Right cardiac atrium (tissue), 5 donors: ENCODE measurements around the gene GLP1R. TPM values are rescaled to one million over a fixed set of nuclear protein-coding genes. Genes with fewer than 3 reads are reported as not detected.
"Not testable (repeated sequence)": the region's sequence is repeated elsewhere in the genome, so short reads cannot be mapped to it uniquely, and the experiment has no call there.

Source experiments
- ATAC-seq, 2 donors: fragments of 200-7000 bp; cut with Tn5 transposase; one replicate each; pipeline versions ENCODE4 v1.8.0 to v1.9.1; 2020; ENCODE audit warnings: moderate library complexity in 2 of 2, mild to moderate bottlenecking in 1 of 2
- DNase-seq, 3 donors: peaks; one replicate each; pipeline ENCODE4 v3.0.0-alpha.2; 2020
- H3K27ac ChIP-seq: one replicate; pipeline ENCODE4 v1.5.1; 2013; ENCODE audit warnings: mild to moderate bottlenecking, low read length, control low read depth, moderate library complexity
- H3K27me3 ChIP-seq: one replicate; pipeline ENCODE4 v1.6.1; 2013; ENCODE audit not compliant: control insufficient read depth, insufficient read depth
- H3K4me1 ChIP-seq: one replicate; pipeline ENCODE4 v1.6.1; 2013; ENCODE audit warnings: low read length; ENCODE audit not compliant: control insufficient read depth, insufficient read depth
- H3K4me3 ChIP-seq: one replicate; pipeline ENCODE4 v1.5.1; 2013; ENCODE audit warnings: low read length, control low read depth
- H3K9me3 ChIP-seq: one replicate; pipeline ENCODE4 v1.6.1; 2013; ENCODE audit warnings: low read length; ENCODE audit not compliant: control insufficient read depth
- WGBS: extraction: QIAGEN DNeasy Blood & Tissue Kit; methylation state at CpG from one replicate; pipeline ENCODE4 v1.1.7; 2013; 5-methylcytosine and 5-hydroxymethylcytosine counted together
- intact Hi-C, 4 donors: fragments of 100-400 bp; cut with DNase I; formaldehyde crosslinking; loops; one replicate each; pipeline versions ENCODE4 v1.11.0 to v1.14.0; 2022 to 2023
- polyA plus RNA-seq: library from polyadenylated mRNA; stranded (reverse); fragments of 200-250 nt; gene quantifications from one replicate; pipeline ENCODE4 v1.2.3, GENCODE V29; 2013
- total RNA-seq, 4 donors: library from RNA; stranded (reverse); fragmentation: NEBNext Ultra II Directional; extraction: Animal tissue kit (Norgen Biotek cat#: 25700); gene quantifications; one replicate each; pipeline ENCODE4 v1.2.1, GENCODE V29; 2021
- donor health status: healthy with polysubstance abuse.
- donor health status: DM: no; HTN: yes; CAD: no.
- donor health status: DM: no; HTN: no; CAD: no.
- donor health status: DM: no; HTN: yes; CAD: no; lungs with severe emphysema.
- donor health status: DM: yes; HTN: yes; CAD: no.

Gene GLP1R
- total and polyA plus RNA-seq, 5 donors = 3.1 to 9.4 (median 3.5) TPM

GRCh38 chr6:39108041-39108839, 59.7 kb downstream of the GLP1R start:
- Histone ChIP-seq H3K4me1 (no peaks in the 10 kb centered on the region), H3K9me3 (no peaks in the 10 kb centered on the region), H3K27ac (no peak overlapping the region), H3K4me3 (no peak overlapping the region), H3K27me3 (no peaks in the 10 kb centered on the region)
- intact Hi-C loops = loop anchor here in 1 of 4 donors (10.0 kb wide), 1 partner anchor 133 kb away; no protein-coding TSS in a partner anchor
- 79% methylated on average over 7 of the region's 7 CpGs for WGBS
- no peak for DNase-seq
- no peak for ATAC-seq

- 84% methylated on average over 5 of the region's 5 CpGs for WGBS
Measured at GRCh38 chr6:39111280-39111679, 62.7 kb downstream of the GLP1R start.

GRCh38 chr6:39113788-39114187, 65.2 kb downstream of the GLP1R start:
- Histone ChIP-seq H3K9me3 (no peaks in the 10 kb centered on the region), H3K27ac (no peak overlapping the region), H3K4me3 (peak overlapping the region; percentile 51), H3K4me1 (no peaks in the 10 kb centered on the region), H3K27me3 (no peaks in the 10 kb centered on the region)
- DNase-seq (no peak), ATAC-seq (no peak)
- WGBS = 94% methylated on average over 1 of the region's 1 CpG
- intact Hi-C loops = no loop called here

More at GRCh38 chr6:39111280-39111679, 62.7 kb downstream of the GLP1R start:
- H3K4me3 ChIP-seq = no peak overlapping the region
- no peaks in the 10 kb centered on the region for H3K4me1 ChIP-seq
- ATAC-seq = no peak
- no peaks in the 10 kb centered on the region for H3K9me3 ChIP-seq
- no peaks in the 10 kb centered on the region for H3K27me3 ChIP-seq
- intact Hi-C loops = no loop called here
- DNase-seq = no peak
- no peak overlapping the region for H3K27ac ChIP-seq

- Histone ChIP-seq H3K9me3 (no peaks in the 10 kb centered on the region), H3K27ac (peak overlapping the region; percentile 87), H3K27me3 (no peaks in the 10 kb centered on the region), H3K4me3 (peak overlapping the region; percentile 51), H3K4me1 (no peaks in the 10 kb centered on the region)
- 1% methylated on average over 11 of the region's 11 CpGs for WGBS
- intact Hi-C loops = no loop called here
- ATAC-seq (peak in 1 of 2 donors; percentile 3), DNase-seq (no peak)
Measured at GRCh38 chr6:39114388-39114703, 65.8 kb downstream of the GLP1R start.

- intact Hi-C loops = no loop called here
- Histone ChIP-seq H3K27ac (peak within 1 kb of the TSS; percentile 87), H3K27me3 (no peaks in the 10 kb centered on the region), H3K4me1 (no peaks in the 10 kb centered on the region), H3K9me3 (no peaks in the 10 kb centered on the region), H3K4me3 (peak within 1 kb of the TSS; percentile 51)
- peak; percentile 99 for ATAC-seq
- DNase-seq = peak; percentile 95 to 98 (median 97)
- under 1% methylated on average over 68 of the region's 68 CpGs for WGBS
Measured at GRCh38 chr6:39114704-39115599, 66.4 kb downstream of the GLP1R start, which contains the start of gene SAYSD1. Gene SAYSD1, minus strand, starts transcription at chr6:39115186. Its CDS starts 97 bp downstream, at chr6:39115089.

- Histone ChIP-seq H3K9me3 (no peaks in the 10 kb centered on the region), H3K27me3 (no peaks in the 10 kb centered on the region), H3K4me3 (no peak overlapping the region), H3K27ac (no peak overlapping the region), H3K4me1 (no peaks in the 10 kb centered on the region)
- 92% methylated on average over 4 of the region's 4 CpGs for WGBS
- ATAC-seq (no peak), DNase-seq (no peak)
- intact Hi-C loops = no loop called here
Measured at GRCh38 chr6:39118921-39119320, 70.3 kb downstream of the GLP1R start.

- no peaks in the 10 kb centered on the region for H3K27me3 ChIP-seq
- intact Hi-C loops = no loop called here
- no peak overlapping the region for H3K4me3 ChIP-seq
- no peaks in the 10 kb centered on the region for H3K4me1 ChIP-seq
- ATAC-seq (no peak), DNase-seq (no peak)
- H3K9me3 ChIP-seq = no peaks in the 10 kb centered on the region
- no peak overlapping the region for H3K27ac ChIP-seq
Measured at GRCh38 chr6:39124114-39124513, 75.5 kb downstream of the GLP1R start.

GRCh38 chr6:39128106-39128505, 79.5 kb downstream of the GLP1R start:
- DNase-seq = no peak
- 54% methylated on average over 3 of the region's 3 CpGs for WGBS
- no peak overlapping the region for H3K4me3 ChIP-seq
- intact Hi-C loops = no loop called here
- H3K27me3 ChIP-seq = no peaks in the 10 kb centered on the region
- no peaks in the 10 kb centered on the region for H3K4me1 ChIP-seq
- H3K9me3 ChIP-seq = no peaks in the 10 kb centered on the region
- peak in 1 of 2 donors; percentile 65 for ATAC-seq
- H3K27ac ChIP-seq = no peak overlapping the region

GRCh38 chr6:39128832-39129231, 80.3 kb downstream of the GLP1R start:
- no peaks in the 10 kb centered on the region for H3K27me3 ChIP-seq
- ATAC-seq = no peak
- no peak overlapping the region for H3K27ac ChIP-seq

GRCh38 chr6:39130691-39131090, 82.1 kb downstream of the GLP1R start:
- H3K27ac ChIP-seq = no peak overlapping the region
- ATAC-seq (no peak), DNase-seq (no peak)
- intact Hi-C loops = no loop called here
- no peaks in the 10 kb centered on the region for H3K9me3 ChIP-seq
- H3K27me3 ChIP-seq = no peaks in the 10 kb centered on the region
- H3K4me1 ChIP-seq = no peaks in the 10 kb centered on the region
- no peak overlapping the region for H3K4me3 ChIP-seq
- 92% methylated on average over 1 of the region's 1 CpG for WGBS

More at GRCh38 chr6:39128832-39129231, 80.3 kb downstream of the GLP1R start:
- DNase-seq = no peak
- intact Hi-C loops = no loop called here
- Histone ChIP-seq H3K4me3 (no peak overlapping the region), H3K9me3 (no peaks in the 10 kb centered on the region), H3K4me1 (no peaks in the 10 kb centered on the region)

GRCh38 chr6:39134761-39135160, 86.2 kb downstream of the GLP1R start:
- ATAC-seq, intact Hi-C loops: not testable (repeated sequence)
- 54% methylated on average over 3 of the region's 3 CpGs for WGBS

More at GRCh38 chr6:39134761-39135160, 86.2 kb downstream of the GLP1R start:
- not testable (repeated sequence) for H3K9me3 ChIP-seq, H3K27ac ChIP-seq, H3K4me1 ChIP-seq, H3K4me3 ChIP-seq, DNase-seq, H3K27me3 ChIP-seq
